ENCODE results near the gene SIPA1. TPM values are rescaled to one million over a fixed set of nuclear protein-coding genes. Genes with fewer than 3 reads are reported as not detected.

SIPA1 gene
- total and polyA plus RNA-seq, 2 of the 8 experiments (the other 6 are each of a cell fraction or from before 2014, with no cell fraction given), result 35.3 to 72.2 TPM

- no peak for TF ChIP-seq SUZ12 (IDR thresholded peaks at IDR 0.05; ENCODE audit: low read length)
Measured at GRCh38 chr11:65599955-65600246, 38.0 kb upstream of the SIPA1 start (continued).

All from H1 (cell line).